Common myeloid progenitor, CD34-positive (primary cell): ENCODE data around the gene ASIC1.

Experiments used
- CTCF ChIA-PET: fragments of 350-600 bp; sonication (Branson Sonifier 250); formaldehyde crosslinking; loops from one replicate; lab custom pipeline; 2021; ENCODE audit warnings: antibody characterized with exemption; lab: Charles Lee
- POLR2A ChIA-PET: fragments of 350-600 bp; sonication (Branson Sonifier 250); formaldehyde crosslinking; loops from one replicate; lab custom pipeline; 2021; ENCODE audit warnings: antibody characterized with exemption; lab: Charles Lee
- DNase-seq, 3 donors: peaks; one replicate each; pipeline versions ENCODE4 v3.0.0 to v3.0.0-alpha.2; 2013
- H3K27ac ChIP-seq, 2 experiments: 1 replicate in 1 of 2; 2 replicates in 1 of 2; pipeline ENCODE4 v1.7.0; 2013; ENCODE audit warnings: inconsistent platforms in 2 of 2, low read length in 2 of 2, mild to moderate bottlenecking in 2 of 2, low read depth in 1 of 2, moderate library complexity in 1 of 2; ENCODE audit not compliant: severe bottlenecking in 2 of 2, insufficient read depth in 1 of 2, poor library complexity in 1 of 2
- H3K27me3 ChIP-seq, 5 experiments: replicated peaks in 2 of 5; 1 replicate in 3 of 5; 2 replicates in 2 of 5; pipeline versions ENCODE4 v1.6.1 to v1.7.0; 2013; ENCODE audit warnings: low read length in 4 of 5, mild to moderate bottlenecking in 2 of 5, moderate library complexity in 2 of 5, inconsistent platforms in 1 of 5; ENCODE audit not compliant: insufficient read depth in 5 of 5, control insufficient read depth in 4 of 5
- H3K36me3 ChIP-seq, 4 experiments: 1 replicate in 2 of 4; 2 replicates in 2 of 4; pipeline versions ENCODE4 v1.6.1 to v1.7.0; 2013; ENCODE audit warnings: low read length in 3 of 4, control low read depth in 1 of 4, mild to moderate bottlenecking in 1 of 4; ENCODE audit not compliant: control insufficient read depth in 4 of 4, insufficient read depth in 4 of 4
- H3K4me1 ChIP-seq, 4 experiments: 1 replicate in 3 of 4; 2 replicates in 1 of 4; pipeline versions ENCODE4 v1.6.1 to v1.7.1; 2013; ENCODE audit warnings: low read length in 3 of 4, mild to moderate bottlenecking in 3 of 4, control low read depth in 1 of 4, inconsistent platforms in 1 of 4, moderate library complexity in 1 of 4; ENCODE audit not compliant: control insufficient read depth in 4 of 4, insufficient read depth in 4 of 4; ENCODE audit errors: control extremely low read depth in 1 of 4
- H3K4me3 ChIP-seq, 7 experiments: 1 replicate in 4 of 7; 2 replicates in 3 of 7; pipeline versions ENCODE4 v1.5.1 to v1.7.0; 2013; ENCODE audit warnings: mild to moderate bottlenecking in 7 of 7, low read length in 6 of 7, moderate library complexity in 6 of 7, inconsistent platforms in 2 of 7, low read depth in 2 of 7, control low read depth in 1 of 7; ENCODE audit not compliant: insufficient read depth in 4 of 7, control insufficient read depth in 1 of 7; ENCODE audit errors: extremely low read depth in 1 of 7
- H3K9me3 ChIP-seq, 5 experiments: 1 replicate in 4 of 5; 2 replicates in 1 of 5; pipeline versions ENCODE4 v1.6.1 to v1.7.1; 2013; ENCODE audit warnings: low read length in 4 of 5, mild to moderate bottlenecking in 2 of 5, inconsistent platforms in 1 of 5, low read depth in 1 of 5, moderate library complexity in 1 of 5; ENCODE audit not compliant: control insufficient read depth in 4 of 5, insufficient read depth in 2 of 5; ENCODE audit errors: control extremely low read depth in 1 of 5
- WGBS: methylation state at CpG from one replicate; pipeline ENCODE4 v1.1.5; 2013; ENCODE audit not compliant: insufficient coverage; 5-methylcytosine and 5-hydroxymethylcytosine counted together

ASIC1 gene

GRCh38 chr12:50065726-50066310 lies 8.4 kb downstream of the ASIC1 start:
- DNase-seq: no peak
- Histone ChIP-seq H3K9me3 (no peaks in the 10 kb centered on the region), H3K4me3 (no peak overlapping the region), H3K27ac (no peak overlapping the region), H3K36me3 (no peaks in the 10 kb centered on the region), H3K4me1 (peaks cover 0 to 8% (median 4%) of the 10 kb centered on the region in 4 experiments), H3K27me3 (peaks cover 0 to 8% (median 4%) of the 10 kb centered on the region in 5 experiments)
- POLR2A ChIA-PET: interaction anchor here (1.4 kb wide), 1 partner anchor 99 kb away, joined by 3 read pairs; no protein-coding TSS in a partner anchor
- CTCF ChIA-PET: interaction anchor here (0.7 to 14.7 kb wide), 8 partner anchors 9 to 199 kb away, joined by 3 to 269 read pairs (median 15); partner anchors contain the start of genes AQP5, AQP6 and COX14
- no CpG with 5 or more reads among the region's 3 CpGs for WGBS

DNA sequence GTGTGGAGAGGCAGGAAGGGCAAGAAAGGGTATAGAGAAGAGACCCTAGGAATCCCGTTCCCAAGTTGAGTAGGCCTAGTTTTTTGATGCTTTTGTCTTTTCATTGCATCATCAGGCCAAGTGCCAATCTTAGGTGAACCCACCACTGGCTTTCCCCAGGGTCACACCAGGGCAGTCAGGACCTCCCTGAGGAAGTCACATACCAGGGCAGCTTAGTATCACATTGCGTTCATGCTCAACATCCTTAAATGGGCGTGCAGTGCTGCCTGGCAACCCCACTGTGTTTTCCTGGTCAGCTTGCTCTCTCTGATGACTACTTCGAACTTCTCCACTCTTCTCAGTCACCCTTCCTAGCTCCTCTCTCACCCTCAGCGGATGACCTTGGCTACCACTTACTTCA lies 9.0 kb downstream of the ASIC1 start:
- Histone ChIP-seq H3K4me1 (peaks cover 0 to 10% (median under 1%) of the 10 kb centered on the region in 4 experiments), H3K27ac (no peak overlapping the region), H3K36me3 (no peaks in the 10 kb centered on the region), H3K9me3 (no peaks in the 10 kb centered on the region), H3K4me3 (no peak overlapping the region), H3K27me3 (peaks cover 0 to 8% (median 4%) of the 10 kb centered on the region in 5 experiments)
- DNase-seq: peak in 2 of 3 donors; percentile 50 to 55
- WGBS: 100% methylated on average over 3 of the region's 5 CpGs
- POLR2A ChIA-PET: interaction anchor here (1.4 kb wide), 1 partner anchor 99 kb away, joined by 3 read pairs; no protein-coding TSS in a partner anchor
- CTCF ChIA-PET: interaction anchor here (0.7 to 14.7 kb wide), 6 partner anchors 8 to 244 kb away, joined by 3 to 269 read pairs (median 24); partner anchors contain the start of genes AQP5 and AQP6

GRCh38 chr12:50069069-50069468 lies 11.7 kb downstream of the ASIC1 start:
- ChIA-PET CTCF (interaction anchor here (0.6 to 14.7 kb wide), 12 partner anchors 9 to 201 kb away, joined by 3 to 269 read pairs (median 20); partner anchors contain the start of genes AQP5, AQP6 and SMARCD1), POLR2A (no interaction called here)
- peaks cover 0 to 21% (median 0%) of the 10 kb centered on the region in 4 experiments for H3K4me1 ChIP-seq
- whole genome bisulfite sequencing: no CpG with 5 or more reads among the region's 5 CpGs
- H3K36me3 ChIP-seq: no peaks in the 10 kb centered on the region
- peaks cover 0 to 9% (median 6%) of the 10 kb centered on the region in 5 experiments for H3K27me3 ChIP-seq
- H3K4me3 ChIP-seq: no peak overlapping the region
- no peak for DNase-seq
- H3K9me3 ChIP-seq: no peaks in the 10 kb centered on the region
- no peak overlapping the region for H3K27ac ChIP-seq

DNA sequence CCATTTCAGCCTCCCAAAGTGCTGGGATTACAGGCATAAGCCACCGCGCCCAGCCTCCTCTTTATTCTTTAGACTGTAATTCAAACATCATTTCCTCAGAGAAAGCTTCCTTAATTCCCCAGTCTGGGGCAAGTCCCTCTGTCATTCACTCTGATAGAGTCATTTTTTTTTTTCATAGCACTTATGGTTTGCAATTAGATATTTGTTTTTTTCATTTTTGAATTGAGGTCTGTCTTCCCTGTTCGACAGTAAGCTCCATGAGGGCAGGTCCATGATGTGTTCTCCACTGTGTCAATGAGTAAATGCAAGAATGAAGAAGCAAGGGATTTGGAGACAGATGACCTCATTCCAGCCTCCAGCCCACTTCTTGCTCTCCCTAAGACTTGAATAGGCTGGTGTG lies 12.1 kb downstream of the ASIC1 start:
- no peak for DNase-seq

DNA sequence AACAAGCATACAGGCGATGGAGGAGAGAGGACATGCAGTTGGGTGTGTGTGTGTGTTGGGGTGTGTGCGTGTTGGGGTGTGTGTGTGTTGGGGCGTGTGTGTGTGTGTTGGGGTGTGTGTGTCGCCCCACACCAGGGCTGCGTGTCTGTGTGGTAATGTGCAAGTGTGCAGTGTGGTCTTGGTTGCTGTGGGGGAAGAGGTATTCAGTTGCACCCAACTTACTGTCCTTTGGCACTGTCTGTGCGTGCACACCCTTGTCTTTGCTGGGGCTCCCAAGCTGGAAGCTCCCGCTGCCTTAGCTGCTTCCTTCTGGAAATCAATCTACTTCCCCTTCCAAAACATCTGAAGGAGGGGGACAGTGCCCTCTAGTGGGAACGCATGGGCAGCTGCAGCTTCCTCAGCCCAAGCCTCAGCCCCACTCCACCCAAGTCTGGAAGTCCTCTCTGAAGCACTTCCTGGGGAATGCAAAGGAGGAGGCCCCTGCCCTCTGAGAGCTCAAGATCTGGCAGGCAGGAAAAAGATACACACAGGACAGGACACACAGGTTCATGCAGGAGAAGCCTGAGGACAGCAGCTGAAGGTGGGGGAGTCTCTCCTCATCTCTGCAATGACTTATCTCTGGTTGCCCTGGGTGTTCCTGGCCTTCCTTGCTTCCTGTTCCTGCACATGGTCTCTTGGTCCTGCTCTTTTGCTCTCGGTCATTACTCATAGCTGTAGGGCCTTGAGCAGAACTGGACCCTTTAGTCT lies 13.1 kb downstream of the ASIC1 start:
- CTCF ChIA-PET: interaction anchor here (0.7 to 14.7 kb wide), 30 partner anchors 9 to 252 kb away, joined by 3 to 269 read pairs (median 6); partner anchors contain the start of genes AQP5, AQP6, COX14 and RACGAP1

More for the DNA sequence above, 12.1 kb downstream of the ASIC1 start:
- H3K27me3 ChIP-seq: peaks cover 0 to 9% (median 6%) of the 10 kb centered on the region in 5 experiments
- H3K4me1 ChIP-seq: peaks cover 0 to 21% (median 0%) of the 10 kb centered on the region in 4 experiments
- WGBS: 100% methylated on average over 1 of the region's 3 CpGs
- H3K27ac ChIP-seq: no peak overlapping the region
- no peaks in the 10 kb centered on the region for H3K36me3 ChIP-seq
- ChIA-PET CTCF (interaction anchor here (0.5 to 14.7 kb wide), 15 partner anchors 9 to 1057 kb away, joined by 3 to 269 read pairs (median 13); partner anchors contain the start of genes AQP5, AQP6 and SMARCD1), POLR2A (interaction anchor here (0.6 kb wide), 1 partner anchor 331 kb away, joined by 4 read pairs; no protein-coding TSS in a partner anchor)
- H3K4me3 ChIP-seq: no peak overlapping the region
- no peaks in the 10 kb centered on the region for H3K9me3 ChIP-seq

GRCh38 chr12:50072198-50072907 lies 15.0 kb downstream of the ASIC1 start:
- Histone ChIP-seq H3K36me3 (no peaks in the 10 kb centered on the region), H3K27ac (no peak overlapping the region), H3K27me3 (peaks cover 0 to 6% (median 5%) of the 10 kb centered on the region in 5 experiments), H3K4me3 (no peak overlapping the region), H3K9me3 (no peaks in the 10 kb centered on the region), H3K4me1 (peaks cover 0 to 21% (median 0%) of the 10 kb centered on the region in 4 experiments)
- CTCF ChIA-PET: interaction anchor here (0.6 to 14.7 kb wide), 13 partner anchors 8 to 242 kb away, joined by 3 to 269 read pairs (median 10); partner anchors contain the start of genes AQP5, AQP6, RACGAP1 and SMARCD1
- POLR2A ChIA-PET: no interaction called here
- WGBS: 50% methylated on average over 4 of the region's 10 CpGs
- no peak for DNase-seq

More for the DNA sequence above, 13.1 kb downstream of the ASIC1 start:
- DNase-seq: peak; percentile 82 to 88 (median 82)
- WGBS: 47% methylated on average over 4 of the region's 9 CpGs
- POLR2A ChIA-PET: interaction anchor here (0.6 kb wide), 2 partner anchors 21 to 436 kb away, joined by 4 to 7 read pairs; no protein-coding TSS in a partner anchor
- no peak overlapping the region for H3K4me3 ChIP-seq
- H3K27me3 ChIP-seq: peaks cover 0 to 8% (median 6%) of the 10 kb centered on the region in 5 experiments
- no peak overlapping the region for H3K27ac ChIP-seq
- H3K9me3 ChIP-seq: no peaks in the 10 kb centered on the region
- peaks cover 0 to 21% (median 0%) of the 10 kb centered on the region in 4 experiments for H3K4me1 ChIP-seq
- no peaks in the 10 kb centered on the region for H3K36me3 ChIP-seq
